ENCODE data around the gene RAB37. TPM values are rescaled to one million over a fixed set of nuclear protein-coding genes. Genes with fewer than 3 reads are reported as not detected.
A peak's percentile ranks its signal among the peaks of the same experiment; 100 is the strongest.

Gene RAB37
- total and polyA plus RNA-seq, 2 of the 13 experiments (the other 11 are each of a cell fraction or from before 2014, with no cell fraction given), result 0.91 to 3.7 TPM

- POLR2A ChIA-PET, result no interaction called here
- BruUV-seq (replicated peaks), result no TSS peak
- peak; percentile 96 for TF ChIP-seq MNT (IDR thresholded peaks at IDR 0.05)
- TF ChIP-seq SNAPC2 (CRISPR knock-in tag; IDR thresholded peaks at IDR 0.05), result no peak
- peak; percentile 76; the same call in 1 of the 2 replicates for TF ChIP-seq ZNF207 (IDR thresholded peaks at IDR 0.05; ENCODE audit: borderline replicate concordance)
- no peak for DNase-seq (ENCODE audit: low spot score)
- no peaks in the 10 kb centered on the region for H3K4me1 ChIP-seq (ENCODE audit: insufficient read depth, low read length)
- H4K20me1 ChIP-seq (ENCODE audit: insufficient read depth, low read length), result no peaks in the 10 kb centered on the region
- no peak overlapping the region for H3K27ac ChIP-seq (ENCODE audit: extremely low read length, insufficient read depth, low read length)
- H3K9ac ChIP-seq (ENCODE audit: insufficient read depth, low read depth, low read length), result no peak overlapping the region
- no peak overlapping the region for H2AFZ ChIP-seq (ENCODE audit: low read length)
- in situ Hi-C loops (cut with HindIII; ENCODE audit: extremely low pct_ligation_motif_present, low pct_unique_long_range_greater_than_20kb), result no loop called here
- H3K27me3 ChIP-seq (ENCODE audit: control insufficient read depth in 1 of 2, insufficient read depth in 2 of 2, low read length in 2 of 2), result peaks cover 3 to 22% of the 10 kb centered on the region in 2 experiments; a peak in 4 of 5 replicates
- H3K4me2 ChIP-seq (ENCODE audit: low read depth, low read length), result no peak overlapping the region
- no peaks in the 10 kb centered on the region for H3K79me2 ChIP-seq (ENCODE audit: insufficient read depth, low read length)
- H3K9me3 ChIP-seq (ENCODE audit: low read length), result peaks cover 9% of the 10 kb centered on the region; the same call in 1 of the 2 replicates
- no peak overlapping the region for H3K4me3 ChIP-seq (replicated peaks in 1 of 3; ENCODE audit: insufficient read depth in 1 of 3, low read depth in 2 of 3, low read length in 3 of 3)
- FAIRE-seq, result peak; percentile 75
- intact Hi-C loops (cut with micrococcal nuclease; ENCODE audit: unreplicated experiment), result no loop called here
- no peak for ATAC-seq
- WGBS (ENCODE audit: low lambda C conversion rate), result 46% methylated on average over 3 of the region's 3 CpGs
- CTCF ChIA-PET (ENCODE audit: low intra/inter-chr PET ratio, low total read pairs), result no interaction called here
- H3K36me3 ChIP-seq (replicated peaks in 1 of 2; ENCODE audit: control insufficient read depth in 1 of 2, insufficient read depth in 2 of 2, low read length in 2 of 2), result no peaks in the 10 kb centered on the region
Measured at GRCh38 chr17:74728033-74728701, 8.9 kb upstream of the RAB37 start.

- no peak for ATAC-seq
- Histone ChIP-seq H3K9ac (ENCODE audit: insufficient read depth, low read depth, low read length) (no peak overlapping the region), H4K20me1 (ENCODE audit: insufficient read depth, low read length) (no peaks in the 10 kb centered on the region), H3K27me3 (ENCODE audit: control insufficient read depth in 1 of 2, insufficient read depth in 2 of 2, low read length in 2 of 2) (peaks cover 3 to 25% of the 10 kb centered on the region in 2 experiments; a peak in 4 of 5 replicates), H3K36me3 (replicated peaks in 1 of 2; ENCODE audit: control insufficient read depth in 1 of 2, insufficient read depth in 2 of 2, low read length in 2 of 2) (no peaks in the 10 kb centered on the region), H2AFZ (ENCODE audit: low read length) (no peak overlapping the region), H3K27ac (ENCODE audit: extremely low read length, insufficient read depth, low read length) (no peak overlapping the region), H3K79me2 (ENCODE audit: insufficient read depth, low read length) (no peaks in the 10 kb centered on the region), H3K4me3 (replicated peaks in 1 of 3; ENCODE audit: insufficient read depth in 1 of 3, low read depth in 2 of 3, low read length in 3 of 3) (no peak overlapping the region), H3K4me1 (ENCODE audit: insufficient read depth, low read length) (no peaks in the 10 kb centered on the region), H3K4me2 (ENCODE audit: low read depth, low read length) (no peak overlapping the region), H3K9me3 (ENCODE audit: low read length) (peaks cover 9% of the 10 kb centered on the region; the same call in 1 of the 2 replicates)
- BruUV-seq (replicated peaks), result no TSS peak
- in situ Hi-C loops (cut with HindIII; ENCODE audit: extremely low pct_ligation_motif_present, low pct_unique_long_range_greater_than_20kb), result no loop called here
- WGBS (ENCODE audit: low lambda C conversion rate), result 22% methylated on average over 3 of the region's 3 CpGs
- no peak for DNase-seq (ENCODE audit: low spot score)
- FAIRE-seq, result no peak
- ChIA-PET CTCF (ENCODE audit: low intra/inter-chr PET ratio, low total read pairs) (no interaction called here), POLR2A (no interaction called here)
- intact Hi-C loops (cut with micrococcal nuclease; ENCODE audit: unreplicated experiment), result no loop called here
- TF ChIP-seq MAFG (CRISPR knock-in tag; IDR thresholded peaks at IDR 0.05) (no peak), FOXA1 (IDR thresholded peaks at IDR 0.05) (0 out of 2 replicates have a peak, but pooled peaks have one; percentile 47), FOXA1 (CRISPR knock-in tag; IDR thresholded peaks at IDR 0.05) (no peak), NBN (conservative IDR thresholded peaks at IDR 0.05) (peak; percentile 85; the same call in 1 of the 2 replicates), TRIM24 (CRISPR knock-in tag; IDR thresholded peaks at IDR 0.05) (no peak), ZNF260 (CRISPR knock-in tag; IDR thresholded peaks at IDR 0.05; ENCODE audit: borderline replicate concordance, low read depth) (no peak), NR0B2 (CRISPR knock-in tag; IDR thresholded peaks at IDR 0.05) (no peak), TBP (CRISPR knock-in tag; IDR thresholded peaks at IDR 0.05) (no peak), ZNF468 (CRISPR knock-in tag; IDR thresholded peaks at IDR 0.05) (no peak), CC2D1A (CRISPR knock-in tag; IDR thresholded peaks at IDR 0.05) (no peak), THAP7 (CRISPR knock-in tag; IDR thresholded peaks at IDR 0.05) (no peak), RORA (CRISPR knock-in tag; IDR thresholded peaks at IDR 0.05) (no peak), ATM (IDR thresholded peaks at IDR 0.05; ENCODE audit: borderline replicate concordance) (peak; percentile 36; the same call in 1 of the 2 replicates), SOX6 (IDR thresholded peaks at IDR 0.05) (peak; percentile 74; the same call in 1 of the 2 replicates), SOX6 (CRISPR knock-in tag; IDR thresholded peaks at IDR 0.05) (no peak), PHB2 (IDR thresholded peaks at IDR 0.05; ENCODE audit: partially characterized antibody) (peak; percentile 96)
Measured at GRCh38 chr17:74728702-74729075, 8.4 kb upstream of the RAB37 start.

All from HepG2 (cell line).